WTC11 (cell line): ENCODE data around the gene ISLR. TPM values are rescaled to one million over a fixed set of nuclear protein-coding genes. Genes with fewer than 3 reads are reported as not detected.

Experiments used
- ATAC-seq: fragments of 200-7000 bp; cut with Tn5 transposase; 2 replicates; pipeline ENCODE4 v1.10.0; 2021; ENCODE audit warnings: mild to moderate bottlenecking, moderate library complexity
- CTCF ChIA-PET: fragments of 300-600 bp; sonication (Branson Sonifier 250); formaldehyde crosslinking; loops from one replicate; lab custom pipeline; 2021; ENCODE audit warnings: antibody characterized with exemption; lab: Charles Lee
- POLR2A ChIA-PET: fragments of 350-600 bp; sonication (Branson Sonifier 250); formaldehyde crosslinking; loops from one replicate; lab custom pipeline; 2021; ENCODE audit warnings: antibody characterized with exemption; lab: Charles Lee
- DNase-seq: peaks from one replicate; pipeline ENCODE4 v3.0.0; 2021; ENCODE audit warnings: low spot score
- H3K27ac Mint-ChIP-seq: 2 replicates; pipeline ENCODE4 v1.8.0; 2021; ENCODE audit warnings: mixed read lengths
- H3K27me3 Mint-ChIP-seq: 2 replicates; pipeline ENCODE4 v1.8.0; 2021; ENCODE audit warnings: low read depth, mild to moderate bottlenecking, moderate library complexity, mixed read lengths
- H3K36me3 Mint-ChIP-seq: 2 replicates; pipeline ENCODE4 v1.8.0; 2021; ENCODE audit warnings: mixed read lengths
- H3K4me1 Mint-ChIP-seq: 2 replicates; pipeline ENCODE4 v1.8.0; 2022; ENCODE audit warnings: mixed read lengths
- H3K4me3 Mint-ChIP-seq: 2 replicates; pipeline ENCODE4 v1.8.0; 2021; ENCODE audit warnings: mild to moderate bottlenecking, moderate library complexity, mixed read lengths
- H3K9me3 Mint-ChIP-seq: 2 replicates; pipeline ENCODE4 v1.8.0; 2021; ENCODE audit warnings: mixed read lengths
- ARID4B ChIP-seq: sonication (generic); formaldehyde crosslinking; IDR thresholded peaks from 2 replicates; pipeline ENCODE4 v1.8.0; 2023; ENCODE audit warnings: missing genetic modification reagents, mild to moderate bottlenecking, borderline replicate concordance
- ATF3 ChIP-seq: sonication (generic); formaldehyde crosslinking; conservative IDR thresholded peaks from 2 replicates; pipeline ENCODE4 v1.8.1; 2022; ENCODE audit warnings: mild to moderate bottlenecking, missing genetic modification reagents
- E2F1 ChIP-seq: sonication (generic); formaldehyde crosslinking; IDR thresholded peaks from 2 replicates; pipeline ENCODE4 v1.8.0; 2022; ENCODE audit warnings: mild to moderate bottlenecking, missing genetic modification reagents
- FOXJ3 ChIP-seq: sonication (generic); formaldehyde crosslinking; IDR thresholded peaks from 2 replicates; pipeline ENCODE4 v1.9.0; 2021; ENCODE audit warnings: missing genetic modification reagents, mild to moderate bottlenecking, borderline replicate concordance
- JUN ChIP-seq: sonication (generic); formaldehyde crosslinking; IDR thresholded peaks from 2 replicates; pipeline ENCODE4 v1.8.0; 2023; ENCODE audit warnings: mild to moderate bottlenecking, missing genetic modification reagents
- MAX ChIP-seq: sonication (generic); formaldehyde crosslinking; IDR thresholded peaks from 2 replicates; pipeline ENCODE4 v1.8.0; 2022; ENCODE audit warnings: mild to moderate bottlenecking, missing genetic modification reagents
- MLX ChIP-seq: sonication (generic); formaldehyde crosslinking; IDR thresholded peaks from 2 replicates; pipeline ENCODE4 v1.8.1; 2023; ENCODE audit warnings: mild to moderate bottlenecking, missing genetic modification reagents, moderate library complexity
- PRRX2 ChIP-seq: fragments of 250-450 bp; sonication (Bioruptor Pico); IDR thresholded peaks from 2 replicates; pipeline ENCODE4 v1.8.0; 2021; ENCODE audit warnings: mild to moderate bottlenecking
- SMAD4 ChIP-seq: sonication (generic); formaldehyde crosslinking; IDR thresholded peaks from 2 replicates; pipeline ENCODE4 v1.8.0; 2022; ENCODE audit warnings: mild to moderate bottlenecking, missing genetic modification reagents
- TCF7 ChIP-seq: sonication (generic); formaldehyde crosslinking; IDR thresholded peaks from 2 replicates; pipeline ENCODE4 v1.8.0; 2022; ENCODE audit warnings: mild to moderate bottlenecking, low read depth, missing genetic modification reagents, moderate library complexity
- ZNF219 ChIP-seq: sonication (generic); formaldehyde crosslinking; IDR thresholded peaks from 2 replicates; pipeline ENCODE4 v1.8.0; 2023; ENCODE audit warnings: missing genetic modification reagents, mild to moderate bottlenecking, borderline replicate concordance
- ZSCAN18 ChIP-seq: fragments of 250-450 bp; sonication (Bioruptor Pico); IDR thresholded peaks from 2 replicates; pipeline ENCODE4 v2.1.2; 2022; ENCODE audit warnings: mild to moderate bottlenecking, moderate library complexity
- total RNA-seq: library from RNA; stranded (reverse); gene quantifications from 3 replicates; pipeline ENCODE4 v1.2.3, GENCODE V29; 2021

ISLR gene
- total RNA-seq, 1 experiment from 2014 or later: 0.63 TPM

GRCh38 chr15:74135041-74135565 lies 38.4 kb upstream of the ISLR start (continued):
- TF ChIP-seq ZSCAN18 (CRISPR knock-in tag) (no peak), PRRX2 (no peak)

- H3K27me3 Mint-ChIP-seq: peaks cover 79% of the 10 kb centered on the region
- peak overlapping the region; percentile 67 for H3K4me3 Mint-ChIP-seq
- H3K4me1 Mint-ChIP-seq: peaks cover 69% of the 10 kb centered on the region
- DNase-seq (no peak), ATAC-seq (peak; percentile 1)
- no peaks in the 10 kb centered on the region; the same call in 1 of the 2 replicates for H3K36me3 Mint-ChIP-seq
- no peaks in the 10 kb centered on the region for H3K9me3 Mint-ChIP-seq
- ChIA-PET CTCF (interaction anchor here (1.2 to 1.4 kb wide), 4 partner anchors 8 to 186 kb away, joined by 3 to 16 read pairs (median 6); no protein-coding TSS in a partner anchor), POLR2A (interaction anchor here (1.0 kb wide), 1 partner anchor 67 kb away, joined by 3 read pairs; no protein-coding TSS in a partner anchor)
- no peak overlapping the region for H3K27ac Mint-ChIP-seq
- TF ChIP-seq MAX (CRISPR knock-in tag) (no peak), SMAD4 (no peak), MLX (CRISPR knock-in tag) (no peak), TCF7 (CRISPR knock-in tag) (no peak), FOXJ3 (no peak), JUN (CRISPR knock-in tag) (no peak), ZSCAN18 (CRISPR knock-in tag) (no peak), ATF3 (CRISPR knock-in tag) (no peak), ZNF219 (no peak), E2F1 (CRISPR knock-in tag) (no peak), ARID4B (CRISPR knock-in tag) (no peak)
Measured at GRCh38 chr15:74136540-74136813, 37.0 kb upstream of the ISLR start.
